Ureter (tissue), 1 donor: ENCODE data around the gene PRUNE2. TPM values are rescaled to one million over a fixed set of nuclear protein-coding genes. Genes with fewer than 3 reads are reported as not detected.

Experiments
- DNase-seq: peaks from one replicate; pipeline ENCODE4 v3.0.0-alpha.2; 2020; ENCODE audit warnings: low spot score
- total RNA-seq: library from RNA; stranded (reverse); gene quantifications from one replicate; pipeline ENCODE4 v1.2.4, GENCODE V29; 2023
- donor health status: DM: yes; HTN: yes; CAD: no.

Gene PRUNE2
- total RNA-seq, 1 donor from 2014 or later, result 93.1 TPM

- no peak for DNase-seq
These were observed 249.9 kb downstream of the PRUNE2 start for GRCh38 chr9:76655971-76656370.

DNA sequence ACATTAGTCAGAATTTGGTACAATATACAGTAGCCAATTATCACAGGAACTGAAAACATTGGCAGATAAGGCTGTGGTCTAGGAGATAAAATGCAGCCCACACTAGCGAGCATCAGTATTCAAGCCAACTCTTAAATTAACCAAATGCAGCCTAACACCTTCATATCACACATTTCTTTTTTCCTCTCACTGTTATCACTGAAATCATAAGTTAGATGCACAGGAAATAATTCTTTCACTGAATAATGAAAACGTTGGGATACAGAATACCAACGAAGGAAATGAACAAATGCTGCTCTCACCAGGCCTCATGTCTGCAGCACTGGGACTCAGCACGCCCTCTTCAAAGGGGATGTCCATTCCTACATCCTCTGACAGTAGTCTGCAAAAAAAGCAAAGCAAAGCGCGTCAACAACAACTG, 250.8 kb downstream of the PRUNE2 start:
- no peak for DNase-seq

DNA sequence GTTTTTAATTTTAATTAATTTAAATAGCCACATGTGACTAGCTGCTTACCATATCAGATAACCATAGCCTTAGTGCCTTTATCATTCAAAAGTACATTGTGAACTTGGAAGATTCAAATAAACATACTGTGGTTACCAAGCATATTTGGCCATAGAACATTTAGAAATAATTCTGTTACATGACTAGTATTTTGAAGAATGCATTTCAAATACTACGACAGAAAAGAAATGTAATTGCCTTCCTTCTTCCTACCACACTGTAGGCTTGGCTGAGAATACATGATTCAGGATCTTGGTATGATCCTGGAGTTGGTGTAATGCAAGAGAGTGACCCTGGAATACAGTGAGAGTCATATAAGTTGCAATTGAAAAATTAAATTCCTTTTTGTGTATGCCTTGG, 251.3 kb downstream of the PRUNE2 start:
- DNase-seq, result no peak

DNA sequence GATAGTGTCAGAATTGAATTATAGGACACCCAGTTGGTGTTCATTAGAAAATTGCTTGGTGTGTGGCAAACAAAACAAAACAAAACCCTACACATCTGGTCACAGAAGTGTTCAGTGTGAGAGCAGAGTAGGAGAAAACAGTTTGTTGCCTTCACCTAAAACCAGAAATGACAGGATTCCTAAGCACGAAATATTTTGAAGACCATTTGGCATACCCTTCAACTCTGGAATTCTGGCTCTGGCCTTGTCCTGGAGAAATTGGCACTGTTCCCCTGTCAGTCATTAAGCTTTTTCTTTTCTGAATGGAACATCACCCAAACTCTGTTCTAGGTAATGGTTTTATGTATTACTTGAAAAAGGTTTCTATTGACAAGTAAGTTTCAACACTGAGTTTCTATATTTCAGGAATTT, 251.9 kb downstream of the PRUNE2 start:
- DNase-seq, result no peak

- no peak for DNase-seq
These were observed 253.0 kb downstream of the PRUNE2 start for GRCh38 chr9:76652894-76653293.

- no peak for DNase-seq
These were observed 254.7 kb downstream of the PRUNE2 start for GRCh38 chr9:76651119-76651705.

DNA sequence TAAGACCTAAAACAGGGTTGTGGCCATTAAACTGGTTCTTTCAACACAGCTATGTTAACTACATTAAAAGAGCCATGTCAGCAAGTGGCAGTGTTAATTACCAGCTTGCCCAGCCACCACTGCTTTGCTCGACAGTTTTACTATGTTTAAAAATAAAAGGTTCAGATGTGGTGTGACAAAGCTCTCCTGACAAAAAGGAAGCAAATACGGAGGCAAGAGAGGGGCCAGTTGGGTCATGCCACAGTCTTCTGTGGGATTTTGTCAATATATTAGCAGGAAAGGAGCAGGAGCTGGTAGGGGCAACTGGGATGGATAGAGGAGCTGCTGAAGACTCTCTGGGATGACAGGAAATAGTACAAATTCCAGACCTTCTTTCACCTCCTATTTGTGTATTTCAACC, 255.2 kb downstream of the PRUNE2 start:
- no peak for DNase-seq

DNA sequence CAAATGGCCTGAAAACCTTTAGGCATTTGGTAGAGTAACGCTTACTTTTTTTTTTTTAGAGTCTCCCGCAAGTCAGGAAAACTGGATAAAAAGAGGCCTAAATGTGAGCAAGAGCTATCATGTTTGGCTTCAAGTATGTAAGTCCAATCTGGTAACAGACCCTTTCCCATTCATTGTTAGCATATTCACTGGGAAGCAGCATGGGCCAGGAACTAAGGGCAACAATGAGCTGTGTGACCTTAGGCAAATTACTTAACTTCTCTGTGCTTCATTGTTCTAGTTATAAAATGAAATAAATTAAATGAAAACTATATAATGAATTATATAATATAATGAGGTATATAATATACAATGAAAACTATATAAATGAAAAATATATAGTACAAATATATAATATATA, 256.0 kb downstream of the PRUNE2 start:
- no peak for DNase-seq

- no peak for DNase-seq
These were observed 259.7 kb downstream of the PRUNE2 start for GRCh38 chr9:76646249-76646648.

GRCh38 chr9:76644647-76645250, 261.2 kb downstream of the PRUNE2 start:
- no peak for DNase-seq

DNA sequence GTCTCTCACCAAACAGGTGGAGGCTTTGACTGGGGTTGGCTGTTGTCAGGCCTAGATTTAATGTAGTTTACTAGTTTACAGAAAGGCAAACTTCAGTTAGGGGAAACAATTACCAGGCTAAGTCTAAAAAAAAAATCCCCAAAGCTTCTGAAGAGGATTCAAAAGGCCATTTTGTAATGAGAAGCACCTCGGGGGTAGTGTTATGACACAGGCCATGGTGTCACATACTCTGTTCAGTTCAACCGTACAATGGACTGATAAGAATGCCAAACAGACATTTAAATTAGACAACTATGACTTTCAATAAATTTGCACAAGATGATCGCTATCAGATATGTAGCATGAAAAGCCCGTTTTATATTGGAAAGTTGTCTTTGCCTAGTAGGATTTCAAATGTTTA, 261.7 kb downstream of the PRUNE2 start:
- no peak for DNase-seq

DNA sequence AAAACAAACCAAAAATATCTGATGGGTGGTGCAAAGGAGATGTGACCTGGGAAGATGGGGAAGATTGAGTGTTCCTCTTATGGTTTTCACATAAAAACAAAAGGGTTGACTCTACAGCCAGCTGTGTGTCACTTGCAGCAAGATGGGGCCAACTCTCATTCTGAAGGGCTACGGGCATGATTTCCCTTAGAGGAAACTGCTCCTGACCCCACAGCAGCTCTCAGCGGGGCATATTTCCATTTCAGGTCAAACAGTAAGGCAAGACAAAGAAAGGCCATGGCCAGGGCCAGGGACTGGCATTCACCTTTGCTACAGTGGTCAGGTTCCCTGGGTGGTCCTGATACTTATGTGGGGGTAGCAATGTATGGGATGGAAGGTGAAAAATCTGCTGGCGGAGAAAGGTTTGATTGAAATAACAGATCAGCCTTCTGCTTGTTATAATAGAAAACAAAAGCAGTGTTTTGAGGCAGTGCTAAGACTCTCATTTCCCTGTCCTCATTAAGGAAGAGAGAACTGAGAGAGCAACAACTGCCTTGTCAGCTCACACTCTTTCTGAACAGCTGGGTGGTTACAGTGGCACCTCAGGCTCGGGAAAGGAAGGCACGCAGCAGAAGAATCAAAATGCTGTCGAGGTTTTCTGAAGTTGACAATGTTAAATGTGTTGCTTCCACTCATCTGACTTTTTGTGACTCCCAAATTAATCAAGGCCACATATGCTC, 262.4 kb downstream of the PRUNE2 start:
- DNase-seq, result no peak

- DNase-seq, result no peak
These were observed 263.2 kb downstream of the PRUNE2 start for GRCh38 chr9:76642701-76643209.

- no peak for DNase-seq
These were observed 263.8 kb downstream of the PRUNE2 start for GRCh38 chr9:76642074-76642473.

GRCh38 chr9:76638001-76638400, 267.9 kb downstream of the PRUNE2 start:
- no peak for DNase-seq

DNA sequence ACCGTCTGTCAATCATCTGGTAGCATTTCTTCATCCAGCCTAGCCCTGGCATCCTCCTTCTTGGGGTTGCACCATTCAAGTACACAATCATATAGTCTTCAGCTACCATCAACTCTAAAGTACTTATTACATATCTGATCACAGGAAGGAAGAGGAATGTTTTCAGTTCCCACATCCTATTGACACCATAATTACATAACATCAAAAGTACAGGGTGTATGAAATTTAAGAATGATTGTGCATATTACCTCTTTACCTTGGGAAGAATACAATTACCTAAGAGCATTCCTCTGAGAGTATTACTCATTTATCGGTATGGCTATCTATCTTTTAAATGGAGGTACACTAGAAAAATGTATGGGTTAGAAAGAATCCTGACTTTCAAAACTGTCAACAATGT, 268.5 kb downstream of the PRUNE2 start:
- no peak for DNase-seq

DNA sequence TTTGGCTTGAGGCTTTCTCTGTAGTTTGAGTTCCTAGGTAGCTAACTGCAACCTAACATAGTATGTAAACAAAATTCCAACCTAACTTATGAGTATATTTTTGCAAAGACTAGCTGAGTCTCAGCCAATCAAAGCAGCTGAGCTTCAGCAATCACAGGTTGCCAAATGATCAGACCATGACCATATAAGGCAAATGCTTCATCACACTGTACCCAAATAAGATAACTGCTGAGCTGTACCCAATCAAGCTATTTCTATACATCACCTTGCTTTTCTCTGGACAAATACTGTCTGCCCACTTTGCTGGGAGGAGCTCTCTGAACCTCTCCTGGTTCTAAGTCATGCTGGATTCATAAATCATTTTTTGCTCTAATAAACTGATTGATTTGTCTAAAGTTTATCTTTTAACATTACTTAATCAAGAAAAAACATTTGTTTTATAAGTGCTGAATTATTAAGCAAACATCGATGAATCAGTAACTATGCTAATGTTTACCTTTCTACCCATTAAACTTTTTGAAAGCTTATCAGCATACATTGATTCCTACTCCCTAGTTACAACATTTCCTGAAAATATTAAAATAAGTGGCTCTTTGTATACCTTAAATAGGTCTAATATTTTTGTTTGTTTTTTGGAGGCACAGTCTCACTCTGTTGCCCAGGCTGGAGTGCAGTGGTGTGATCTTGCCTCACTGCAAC, 271.4 kb downstream of the PRUNE2 start:
- no peak for DNase-seq

DNA sequence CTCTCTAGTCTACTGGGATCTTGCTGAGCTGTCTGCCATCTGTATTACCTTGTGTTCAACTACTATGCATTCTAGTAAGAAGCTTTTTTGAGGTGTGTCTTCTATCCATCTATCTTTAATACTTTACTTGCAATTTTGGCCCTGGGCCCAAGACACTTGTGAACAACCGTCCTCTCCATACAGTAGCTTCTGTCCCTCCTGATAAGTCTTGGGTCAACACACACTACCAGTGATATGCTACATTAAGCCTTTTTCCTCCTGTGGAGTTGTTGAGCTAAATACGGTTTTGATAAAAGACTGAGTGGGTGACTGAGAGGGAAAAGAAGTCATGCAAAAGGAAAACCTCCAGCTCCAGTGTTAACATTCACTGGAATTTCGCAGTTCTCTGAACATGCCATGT, 275.0 kb downstream of the PRUNE2 start:
- DNase-seq, result no peak

- DNase-seq, result no peak
These were observed 276.5 kb downstream of the PRUNE2 start for GRCh38 chr9:76629205-76629990.

DNA sequence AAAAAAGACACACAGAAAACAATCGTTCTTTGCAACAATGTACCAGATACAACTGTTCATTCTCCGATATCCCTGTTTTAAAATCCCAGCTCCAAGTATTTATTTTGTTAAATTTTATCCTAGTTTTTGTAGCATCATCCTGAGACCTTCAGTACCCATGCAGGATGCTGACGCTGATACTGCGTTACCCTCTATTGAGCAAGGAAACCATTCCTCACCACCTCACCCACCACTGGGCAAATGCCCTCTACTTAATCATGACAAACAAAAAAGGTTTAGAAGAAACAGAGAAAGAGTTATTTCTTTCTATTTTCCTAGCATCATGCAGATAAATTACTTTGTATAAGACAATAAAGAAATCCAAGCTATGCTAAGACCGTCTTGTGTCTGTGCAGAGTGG, 277.8 kb downstream of the PRUNE2 start:
- no peak for DNase-seq

DNA sequence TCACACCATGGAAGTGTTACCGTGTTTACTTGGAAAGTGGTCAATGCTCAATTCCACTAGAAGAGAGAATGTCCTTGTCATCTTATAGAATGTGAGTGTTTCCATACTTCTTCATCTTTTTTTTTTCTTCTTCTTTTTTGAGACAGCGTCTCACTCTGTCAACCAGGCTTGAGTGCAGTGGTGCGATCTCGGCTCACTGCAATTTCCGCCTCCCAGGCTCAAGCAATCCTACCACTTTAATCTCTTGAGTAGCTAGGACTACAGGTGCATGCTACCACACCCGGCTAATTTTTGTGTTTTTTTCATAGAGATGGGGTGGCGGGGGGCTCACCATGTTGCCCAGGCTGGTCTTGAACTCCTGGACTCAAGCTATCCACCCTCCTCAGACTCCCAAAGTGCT, 278.9 kb downstream of the PRUNE2 start:
- no peak for DNase-seq

DNA sequence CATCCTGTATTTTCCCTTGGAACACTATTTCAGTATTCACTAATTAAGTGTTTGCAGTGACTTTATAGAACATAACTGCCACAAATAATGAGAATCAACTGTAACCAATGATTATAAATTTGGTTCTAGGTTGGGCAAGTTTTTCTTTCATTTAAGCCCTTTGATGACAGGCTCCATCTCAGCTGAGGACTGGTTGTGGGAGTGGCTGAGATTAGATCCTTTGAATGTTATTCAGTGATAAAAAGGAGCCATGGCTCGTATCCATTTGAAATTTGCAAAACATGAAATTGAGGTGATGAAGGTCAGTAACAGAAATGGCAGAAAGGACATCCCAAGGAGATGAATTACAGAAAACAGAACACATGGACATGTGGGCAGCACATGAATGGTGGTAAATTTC, 279.8 kb downstream of the PRUNE2 start:
- DNase-seq, result no peak
